ENCODE data around the gene HTR3A.

Gene HTR3A

GRCh38 chr11:113979431-113979830 is 4.5 kb downstream of the HTR3A start:
- DNase-seq (ENCODE audit: low spot score) = no peak

GRCh38 chr11:113980785-113981184 is 5.9 kb downstream of the HTR3A start:
- DNase-seq (ENCODE audit: low spot score) = no peak

GRCh38 chr11:113982306-113982705 is 7.4 kb downstream of the HTR3A start:
- no peak for DNase-seq (ENCODE audit: low spot score)

- DNase-seq (ENCODE audit: low spot score) = no peak
Measured at GRCh38 chr11:113984781-113985180, 9.9 kb downstream of the HTR3A start.

GRCh38 chr11:113985906-113986305 is 11.0 kb downstream of the HTR3A start:
- DNase-seq (ENCODE audit: low spot score) = no peak

GRCh38 chr11:113986351-113987140 is 11.6 kb downstream of the HTR3A start:
- no peak for DNase-seq (ENCODE audit: low spot score)

GRCh38 chr11:113989381-113989780 is 14.5 kb downstream of the HTR3A start:
- DNase-seq (ENCODE audit: low spot score) = no peak

- DNase-seq (ENCODE audit: low spot score) = no peak
Measured at GRCh38 chr11:113989916-113990315, 15.0 kb downstream of the HTR3A start.

GRCh38 chr11:113991170-113991569 is 16.3 kb downstream of the HTR3A start:
- DNase-seq (ENCODE audit: low spot score) = peak; percentile 48

GRCh38 chr11:113991718-113992458 is 17.0 kb downstream of the HTR3A start:
- DNase-seq (ENCODE audit: low spot score) = no peak

GRCh38 chr11:113992459-113993110 is 17.7 kb downstream of the HTR3A start:
- no peak for DNase-seq (ENCODE audit: low spot score)

- peak; percentile 46 for DNase-seq (ENCODE audit: low spot score)
Measured at GRCh38 chr11:113994077-113994954, 19.4 kb downstream of the HTR3A start.

- DNase-seq (ENCODE audit: low spot score) = no peak
Measured at GRCh38 chr11:113997473-113997872, 22.6 kb downstream of the HTR3A start.

GRCh38 chr11:113998574-113998973 is 23.7 kb downstream of the HTR3A start:
- DNase-seq (ENCODE audit: low spot score) = no peak

- no peak for DNase-seq (ENCODE audit: low spot score)
Measured at GRCh38 chr11:114000526-114000925, 25.6 kb downstream of the HTR3A start.

- no peak for DNase-seq (ENCODE audit: low spot score)
Measured at GRCh38 chr11:114001416-114001815, 26.5 kb downstream of the HTR3A start.

- DNase-seq (ENCODE audit: low spot score) = no peak
Measured at GRCh38 chr11:114008331-114008730, 33.4 kb downstream of the HTR3A start.

- no peak for DNase-seq (ENCODE audit: low spot score)
Measured at GRCh38 chr11:114010931-114011330, 36.0 kb downstream of the HTR3A start.

- no peak for DNase-seq (ENCODE audit: low spot score)
Measured at GRCh38 chr11:114011443-114011842, 36.5 kb downstream of the HTR3A start.

GRCh38 chr11:114015117-114015516 is 40.2 kb downstream of the HTR3A start:
- no peak for DNase-seq (ENCODE audit: low spot score)

GRCh38 chr11:114016986-114017385 is 42.1 kb downstream of the HTR3A start:
- DNase-seq (ENCODE audit: low spot score) = no peak

- peak; percentile 18 for DNase-seq (ENCODE audit: low spot score)
Measured at GRCh38 chr11:114017723-114018122, 42.8 kb downstream of the HTR3A start.

Measured in AG08395 (cell line).